Adipose tissue (tissue), 3 donors: Measurements from ENCODE around the gene HRH3. TPM values are rescaled to one million over a fixed set of nuclear protein-coding genes. Genes with fewer than 3 reads are reported as not detected.
A peak's percentile ranks its signal among the peaks of the same experiment; 100 is the strongest.

Experiments used
- H3K27ac ChIP-seq: one replicate; pipeline ENCODE4 v1.5.1; 2013; ENCODE audit warnings: low read depth, low read length
- WGBS, 3 donors: extraction: QIAGEN DNeasy Blood & Tissue Kit; methylation state at CpG; one replicate each; pipeline ENCODE4 v1.1.7; 2013; 5-methylcytosine and 5-hydroxymethylcytosine counted together
- polyA plus RNA-seq, 3 donors: library from polyadenylated mRNA; stranded (reverse); fragments of 200-250 nt; gene quantifications; one replicate each; pipeline ENCODE4 v1.2.3, GENCODE V29; 2013
- donor health status: healthy with polysubstance abuse.
- donor health status: Bipolar disorder and iron deficiency.
- donor health status: healthy.

HRH3 gene
- polyA plus RNA-seq, 3 donors, result 0.10 TPM; not detected in 2

GRCh38 chr20:62174870-62175624 is 45.0 kb downstream of the HRH3 start:
- 94 to 97% (median 97%) methylated on average over 26 of the region's 26 CpGs for WGBS, 3 donors
- no peak overlapping the region for H3K27ac ChIP-seq

DNA sequence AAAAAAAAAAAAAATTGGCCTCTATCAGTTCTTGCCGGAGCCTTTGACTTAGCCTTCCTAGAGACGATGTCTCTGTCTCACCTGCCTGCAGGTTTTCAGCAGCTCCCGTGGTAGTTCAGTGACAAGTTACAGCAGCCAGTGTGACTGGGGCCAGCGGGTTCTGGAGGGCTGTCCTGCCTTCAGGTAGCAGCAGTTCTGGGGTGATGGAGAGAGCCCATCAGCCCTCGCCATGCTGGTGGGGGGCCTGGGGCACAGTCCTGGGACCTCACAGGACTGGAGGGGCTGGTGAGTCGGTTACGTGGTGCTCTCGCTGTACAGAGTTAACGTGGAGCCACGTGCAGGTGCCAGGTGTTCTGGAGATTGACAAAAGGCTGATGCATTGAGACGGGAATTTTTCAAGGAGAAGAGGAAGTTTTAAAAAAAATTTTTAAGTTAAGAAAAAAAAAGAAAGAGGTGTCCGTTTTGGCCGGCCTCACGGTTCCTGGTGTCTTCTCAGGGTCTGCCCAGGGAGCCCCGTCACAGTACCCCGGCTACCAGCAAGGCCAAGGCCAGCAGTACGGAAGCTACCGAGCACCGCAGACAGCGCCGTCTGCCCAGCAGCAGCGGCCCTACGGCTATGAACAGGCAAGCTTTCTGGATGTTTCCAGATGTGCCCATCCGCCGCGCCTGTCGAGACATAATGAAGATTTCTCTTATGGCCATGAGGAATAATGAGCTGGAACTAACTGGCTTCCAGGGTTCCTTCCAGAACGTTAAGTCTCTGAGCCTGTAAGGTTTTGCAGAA is 45.9 kb downstream of the HRH3 start:
- 94 to 96% (median 95%) methylated on average over 28 of the region's 28 CpGs for WGBS, 3 donors
- no peak overlapping the region for H3K27ac ChIP-seq

- H3K27ac ChIP-seq, result no peak overlapping the region
- 89 to 99% (median 97%) methylated on average over 13 to 18 of the region's 18 CpGs for WGBS, 3 donors
Measured at GRCh38 chr20:62172666-62173065, 47.4 kb downstream of the HRH3 start.

GRCh38 chr20:62171245-62171644 is 48.8 kb downstream of the HRH3 start:
- H3K27ac ChIP-seq, result no peak overlapping the region
- WGBS, 3 donors, result 76 to 85% (median 79%) methylated on average over 8 of the region's 8 CpGs

- peak overlapping the region; percentile 17 for H3K27ac ChIP-seq
- WGBS, 3 donors, result 94 to 95% (median 94%) methylated on average over 9 of the region's 9 CpGs
Measured at GRCh38 chr20:62170536-62170935, 49.5 kb downstream of the HRH3 start.

GRCh38 chr20:62168890-62169435 is 51.1 kb downstream of the HRH3 start:
- no peak overlapping the region for H3K27ac ChIP-seq
- 95 to 97% (median 96%) methylated on average over 21 to 23 of the region's 23 CpGs for WGBS, 3 donors

- WGBS, 3 donors, result 78 to 95% (median 94%) methylated on average over 4 of the region's 4 CpGs
- no peak overlapping the region for H3K27ac ChIP-seq
Measured at GRCh38 chr20:62168061-62168460, 52.0 kb downstream of the HRH3 start.

DNA sequence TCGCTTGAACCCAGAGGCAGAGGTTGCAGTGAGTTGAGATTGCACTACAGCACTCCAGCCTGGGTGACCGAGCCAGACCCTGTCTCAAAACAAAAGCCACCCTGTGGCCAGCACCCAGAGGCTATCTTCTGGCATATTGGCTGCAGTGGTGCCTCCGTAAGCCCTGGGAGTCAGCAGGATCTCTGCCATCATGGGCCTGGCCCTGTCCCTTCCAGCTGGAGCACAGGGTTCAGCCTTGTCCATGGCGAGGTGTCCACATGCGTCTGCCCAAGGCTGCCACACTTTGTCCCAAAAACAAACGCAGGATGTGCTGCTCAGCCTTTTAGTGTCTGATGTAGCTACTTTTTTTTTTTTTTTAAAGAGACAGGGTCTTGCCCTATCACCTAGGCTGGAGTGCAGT is 52.6 kb downstream of the HRH3 start:
- WGBS, 3 donors, result 80 to 86% (median 82%) methylated on average over 6 of the region's 6 CpGs

DNA sequence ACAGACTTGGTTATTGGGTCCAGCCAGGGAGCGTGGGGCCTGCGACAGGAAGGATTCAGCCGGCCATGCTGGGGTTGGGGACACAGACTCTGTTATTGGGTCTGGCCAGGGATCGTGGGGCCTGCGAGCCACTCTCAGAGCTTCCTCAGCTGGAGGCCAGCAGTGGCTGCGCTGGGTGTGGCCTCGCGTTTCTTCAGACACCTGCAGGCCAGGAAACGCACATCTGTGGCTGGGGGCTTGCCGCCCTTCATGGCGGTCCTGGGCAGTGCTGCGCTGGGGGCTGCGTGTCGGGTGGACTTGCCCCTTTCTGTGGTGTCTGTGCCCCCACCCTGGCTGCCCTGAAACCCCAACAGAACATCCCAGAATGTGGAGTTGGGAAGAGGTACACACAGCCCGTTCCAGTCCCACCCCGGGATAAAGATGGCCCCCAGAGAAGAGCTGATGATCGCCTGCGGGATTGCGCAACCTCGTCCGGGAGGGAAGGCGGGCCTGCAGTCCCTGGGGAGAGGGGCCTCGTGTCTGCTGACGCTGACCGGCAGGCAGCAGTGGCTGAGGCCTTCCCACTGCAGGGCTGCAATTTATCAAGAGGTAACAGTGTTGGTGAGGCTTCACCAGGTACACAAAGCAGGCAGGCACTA is 54.2 kb downstream of the HRH3 start:
- WGBS, 3 donors, result 79 to 89% (median 79%) methylated on average over 25 of the region's 25 CpGs
- no peak overlapping the region for H3K27ac ChIP-seq

More for the DNA sequence above, 52.6 kb downstream of the HRH3 start:
- H3K27ac ChIP-seq, result no peak overlapping the region

Other genes with a start within 250 kb of the HRH3 start
- 1 to 10 TPM; 4.5 to 5.8 (median 5.0) TPM for gene TAF4, start 154.4 kb downstream of the HRH3 start, polyA plus RNA-seq
- gene LSM14B, start 97.8 kb downstream of the HRH3 start, polyA plus RNA-seq, result 10 to 100 TPM; 13.9 to 18.2 (median 16.2) TPM
- 100 to 1,000 TPM; 187 to 519 (median 266) TPM for gene PSMA7, start 76.9 kb downstream of the HRH3 start, polyA plus RNA-seq
- gene SS18L1, start 76.5 kb downstream of the HRH3 start, polyA plus RNA-seq, result 1 to 10 TPM; 4.8 to 7.2 (median 4.9) TPM
- 10 to 100 TPM; 16.9 to 22.7 (median 17.0) TPM for gene MTG2, start 37.2 kb downstream of the HRH3 start, polyA plus RNA-seq
- 10 to 100 TPM; 12.8 to 24.5 (median 15.1) TPM for gene OSBPL2, start 18.2 kb upstream of the HRH3 start, polyA plus RNA-seq
- 100 to 1,000 TPM in 1 of 3 donors, 10 to 100 TPM in 2; 73.2 to 131 (median 81.4) TPM for gene ADRM1, start 82.7 kb upstream of the HRH3 start, polyA plus RNA-seq
- 100 to 1,000 TPM in 1 of 3 donors, 10 to 100 TPM in 2; 46.3 to 364 (median 81.1) TPM for gene LAMA5, start 147.0 kb upstream of the HRH3 start, polyA plus RNA-seq
- gene RPS21, start 166.8 kb upstream of the HRH3 start, polyA plus RNA-seq, result 1,000 to 10,000 TPM; 3,685 to 4,426 (median 4,284) TPM
- 1 to 10 TPM; 1.3 to 1.8 (median 1.6) TPM for gene CABLES2, start 187.0 kb upstream of the HRH3 start, polyA plus RNA-seq
- gene RBBP8NL, start 207.3 kb upstream of the HRH3 start, polyA plus RNA-seq, result under 1 TPM in 2 of 3 donors, not detected in 1; 0.09 to 0.61 TPM